Parathyroid adenoma (tissue), 2 donors: ENCODE results near the gene DIO3.

Experiments used
- H2AFZ ChIP-seq: fragments of 300-600 bp; sonication (generic); one replicate; pipeline ENCODE4 v1.7.0; 2017; ENCODE audit warnings: antibody characterized with exemption, mild to moderate bottlenecking
- H3K27ac ChIP-seq: fragments of 300-600 bp; sonication (generic); one replicate; pipeline ENCODE4 v1.7.0; 2017
- H3K27me3 ChIP-seq: fragments of 300-600 bp; sonication (generic); one replicate; pipeline ENCODE4 v1.7.0; 2017; ENCODE audit warnings: low read length; ENCODE audit not compliant: control insufficient read depth, insufficient read depth
- H3K36me3 ChIP-seq: fragments of 300-600 bp; sonication (generic); one replicate; pipeline ENCODE4 v1.7.0; 2017; ENCODE audit warnings: low read length; ENCODE audit not compliant: control insufficient read depth, insufficient read depth
- H3K4me1 ChIP-seq: fragments of 300-600 bp; sonication (generic); one replicate; pipeline ENCODE4 v1.7.0; 2017; ENCODE audit warnings: control low read depth
- H3K4me2 ChIP-seq: fragments of 300-600 bp; sonication (generic); one replicate; pipeline ENCODE4 v1.7.0; 2017; ENCODE audit warnings: low read length
- H3K4me3 ChIP-seq: fragments of 300-600 bp; sonication (generic); one replicate; pipeline ENCODE4 v1.7.0; 2017; ENCODE audit warnings: low read depth, low read length
- H3K79me2 ChIP-seq: fragments of 300-600 bp; sonication (generic); one replicate; pipeline ENCODE4 v1.7.0; 2017; ENCODE audit warnings: control low read depth
- H3K9ac ChIP-seq: fragments of 300-600 bp; sonication (generic); one replicate; pipeline ENCODE4 v1.7.0; 2017; ENCODE audit warnings: mild to moderate bottlenecking
- H3K9me3 ChIP-seq: fragments of 300-600 bp; sonication (generic); one replicate; pipeline ENCODE4 v1.7.0; 2017; ENCODE audit warnings: low read length; ENCODE audit not compliant: control insufficient read depth
- CTCF ChIP-seq: fragments of 300-600 bp; sonication (generic); IDR thresholded peaks from one replicate; pipeline ENCODE4 v1.7.0; 2017; ENCODE audit warnings: antibody characterized with exemption, mild to moderate bottlenecking
- donor health status: primary hyperparathyroidism.

Gene DIO3

GRCh38 chr14:101593411-101594238 is 32.3 kb downstream of the DIO3 start:
- no peak overlapping the region for H3K4me3 ChIP-seq
- H3K79me2 ChIP-seq, result no peaks in the 10 kb centered on the region
- H3K36me3 ChIP-seq, result no peaks in the 10 kb centered on the region
- no peak overlapping the region for H3K4me2 ChIP-seq
- H3K4me1 ChIP-seq, result no peaks in the 10 kb centered on the region
- H3K9ac ChIP-seq, result no peak overlapping the region
- no peak overlapping the region for H2AFZ ChIP-seq
- H3K27ac ChIP-seq, result no peak overlapping the region
- H3K9me3 ChIP-seq, result no peaks in the 10 kb centered on the region
- TF ChIP-seq CTCF, result no peak
- H3K27me3 ChIP-seq, result no peaks in the 10 kb centered on the region

- Histone ChIP-seq H3K4me2 (no peak overlapping the region), H3K27ac (no peak overlapping the region), H3K36me3 (no peaks in the 10 kb centered on the region), H2AFZ (no peak overlapping the region), H3K79me2 (no peaks in the 10 kb centered on the region), H3K4me1 (no peaks in the 10 kb centered on the region), H3K4me3 (no peak overlapping the region), H3K9me3 (no peaks in the 10 kb centered on the region), H3K27me3 (no peaks in the 10 kb centered on the region), H3K9ac (no peak overlapping the region)
- TF ChIP-seq CTCF, result no peak
Observed at GRCh38 chr14:101594511-101595148, 33.3 kb downstream of the DIO3 start.

- H3K36me3 ChIP-seq, result no peaks in the 10 kb centered on the region
- H3K4me1 ChIP-seq, result no peaks in the 10 kb centered on the region
- TF ChIP-seq CTCF, result no peak
- no peaks in the 10 kb centered on the region for H3K27me3 ChIP-seq
- no peak overlapping the region for H3K9ac ChIP-seq
- no peak overlapping the region for H2AFZ ChIP-seq
- no peak overlapping the region for H3K4me2 ChIP-seq
- H3K79me2 ChIP-seq, result no peaks in the 10 kb centered on the region
- H3K9me3 ChIP-seq, result no peaks in the 10 kb centered on the region
- H3K27ac ChIP-seq, result no peak overlapping the region
- no peak overlapping the region for H3K4me3 ChIP-seq
Observed at GRCh38 chr14:101595349-101595748, 34.1 kb downstream of the DIO3 start.

GRCh38 chr14:101595887-101596721 is 34.8 kb downstream of the DIO3 start:
- H3K27me3 ChIP-seq, result no peaks in the 10 kb centered on the region

More at GRCh38 chr14:101595887-101596721, 34.8 kb downstream of the DIO3 start:
- Histone ChIP-seq H3K4me1 (no peaks in the 10 kb centered on the region), H3K79me2 (no peaks in the 10 kb centered on the region), H3K9me3 (no peaks in the 10 kb centered on the region), H3K4me3 (no peak overlapping the region), H2AFZ (no peak overlapping the region), H3K4me2 (no peak overlapping the region), H3K36me3 (no peaks in the 10 kb centered on the region), H3K9ac (no peak overlapping the region), H3K27ac (no peak overlapping the region)
- no peak for TF ChIP-seq CTCF
